ENCODE data around the gene ARHGAP23. TPM values are rescaled to one million over a fixed set of nuclear protein-coding genes. Genes with fewer than 3 reads are reported as not detected.
"Not testable (repeated sequence)": the region's sequence is repeated elsewhere in the genome, so short reads cannot be mapped to it uniquely, and the experiment has no call there.

The ARHGAP23 gene
- total RNA-seq, 4 donors from 2014 or later, result 13.0 to 40.8 (median 24.6) TPM

DNA sequence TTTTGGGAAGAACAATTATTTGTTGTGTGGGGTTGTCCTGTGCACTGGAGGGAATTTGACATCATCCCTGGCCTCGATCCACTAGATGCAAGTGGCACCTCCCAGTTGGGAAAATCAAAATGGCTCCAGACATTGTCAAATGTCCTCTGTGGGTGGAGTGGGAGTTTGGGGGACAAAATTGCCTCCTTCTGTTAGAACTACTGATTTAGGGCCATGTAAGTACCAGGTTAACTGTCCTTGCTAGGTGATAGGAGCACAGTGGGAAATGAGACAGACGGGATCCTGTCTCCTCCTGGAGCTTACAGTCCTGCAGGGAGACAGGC, 56.8 kb downstream of the ARHGAP23 start:
- no peaks in the 10 kb centered on the region for H3K9me3 ChIP-seq
- peaks cover 0 to 6% of the 10 kb centered on the region in 2 donors for H3K36me3 ChIP-seq
- H3K4me3 ChIP-seq (replicated peaks in 1 of 3), result no peak overlapping the region
- H3K27ac ChIP-seq, result no peak overlapping the region
- no peak for DNase-seq
- 45 to 52% methylated on average over 2 of the region's 2 CpGs for WGBS, 2 donors
- no peak for TF ChIP-seq POLR2A (IDR thresholded peaks at IDR 0.05)
- TF ChIP-seq, protein P1, sequence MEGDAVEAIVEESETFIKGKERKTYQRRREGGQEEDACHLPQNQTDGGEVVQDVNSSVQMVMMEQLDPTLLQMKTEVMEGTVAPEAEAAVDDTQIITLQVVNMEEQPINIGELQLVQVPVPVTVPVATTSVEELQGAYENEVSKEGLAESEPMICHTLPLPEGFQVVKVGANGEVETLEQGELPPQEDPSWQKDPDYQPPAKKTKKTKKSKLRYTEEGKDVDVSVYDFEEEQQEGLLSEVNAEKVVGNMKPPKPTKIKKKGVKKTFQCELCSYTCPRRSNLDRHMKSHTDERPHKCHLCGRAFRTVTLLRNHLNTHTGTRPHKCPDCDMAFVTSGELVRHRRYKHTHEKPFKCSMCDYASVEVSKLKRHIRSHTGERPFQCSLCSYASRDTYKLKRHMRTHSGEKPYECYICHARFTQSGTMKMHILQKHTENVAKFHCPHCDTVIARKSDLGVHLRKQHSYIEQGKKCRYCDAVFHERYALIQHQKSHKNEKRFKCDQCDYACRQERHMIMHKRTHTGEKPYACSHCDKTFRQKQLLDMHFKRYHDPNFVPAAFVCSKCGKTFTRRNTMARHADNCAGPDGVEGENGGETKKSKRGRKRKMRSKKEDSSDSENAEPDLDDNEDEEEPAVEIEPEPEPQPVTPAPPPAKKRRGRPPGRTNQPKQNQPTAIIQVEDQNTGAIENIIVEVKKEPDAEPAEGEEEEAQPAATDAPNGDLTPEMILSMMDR (IDR thresholded peaks at IDR 0.05), result no peak
- H3K27me3 ChIP-seq, result no peaks in the 10 kb centered on the region
- intact Hi-C loops (cut with DNase I), result loop anchor here (5.0 kb wide), 1 partner anchor 43 kb away; no protein-coding TSS in a partner anchor
- H3K4me1 ChIP-seq, result peaks cover 0 to 3% of the 10 kb centered on the region in 2 donors

DNA sequence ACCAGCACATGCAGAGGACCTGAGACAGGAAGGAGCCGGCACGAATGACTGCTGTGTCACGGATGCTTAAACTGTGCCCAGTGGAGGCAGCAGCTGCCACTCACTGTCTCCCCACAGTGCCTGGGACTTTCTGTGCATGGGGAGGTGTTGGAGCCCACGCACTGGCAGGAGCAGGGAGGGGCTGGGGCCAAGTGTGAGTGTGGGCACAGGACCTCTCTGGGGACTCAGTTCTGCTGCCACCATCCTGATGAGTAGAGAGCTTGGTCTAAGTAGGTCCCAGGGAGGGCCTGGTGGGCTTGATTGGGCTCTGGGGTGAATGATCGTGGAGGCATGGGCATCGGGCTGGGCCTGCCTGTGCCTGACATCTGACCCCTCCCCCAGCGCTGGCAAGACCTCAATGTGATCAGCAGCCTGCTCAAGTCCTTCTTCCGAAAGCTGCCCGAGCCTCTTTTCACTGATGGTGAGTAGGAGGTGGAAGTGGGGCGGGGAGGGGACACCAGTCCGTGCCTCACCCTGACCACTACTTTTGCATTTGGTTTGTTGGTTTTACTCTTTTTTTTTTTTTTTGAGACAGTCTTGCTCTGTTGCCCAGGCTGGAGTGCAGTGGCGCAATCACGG, 57.5 kb downstream of the ARHGAP23 start:
- not testable (repeated sequence) for H3K27ac ChIP-seq; H3K27me3 ChIP-seq; H3K9me3 ChIP-seq; H3K4me3 ChIP-seq (replicated peaks in 1 of 3); H3K4me1 ChIP-seq; DNase-seq; H3K36me3 ChIP-seq
- intact Hi-C loops (cut with DNase I), result loop anchor here (5.0 kb wide), 1 partner anchor 43 kb away; no protein-coding TSS in a partner anchor
- 85 to 86% methylated on average over 12 of the region's 13 CpGs for WGBS, 2 donors

DNA sequence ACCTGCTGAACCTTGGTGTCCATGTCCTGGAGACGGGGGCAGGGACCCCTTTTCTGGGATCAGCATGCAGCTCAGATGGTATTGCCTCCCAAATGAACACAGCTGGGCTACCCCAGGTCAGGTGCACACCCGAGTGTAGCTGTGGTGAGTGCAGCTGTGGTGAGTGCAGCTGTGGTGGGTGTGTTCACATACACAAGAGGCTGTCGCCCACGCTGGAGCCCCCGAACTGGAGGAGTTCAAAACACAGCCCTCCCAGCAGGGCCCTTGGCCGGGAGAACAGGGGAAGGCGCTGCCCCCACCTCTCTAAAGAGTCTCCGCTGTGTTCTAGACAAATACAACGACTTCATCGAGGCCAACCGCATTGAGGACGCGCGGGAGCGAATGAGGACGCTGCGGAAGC, 61.5 kb downstream of the ARHGAP23 start:
- H3K27me3 ChIP-seq; DNase-seq; H3K4me1 ChIP-seq; H3K4me3 ChIP-seq (replicated peaks in 1 of 3); H3K27ac ChIP-seq; H3K9me3 ChIP-seq; H3K36me3 ChIP-seq: not testable (repeated sequence)
- intact Hi-C loops (cut with DNase I), result loop anchor here (5.0 kb wide), 2 partner anchors 47 to 178 kb away; no protein-coding TSS in a partner anchor
- 84 to 87% methylated on average over 16 to 17 of the region's 17 CpGs for WGBS, 2 donors

DNA sequence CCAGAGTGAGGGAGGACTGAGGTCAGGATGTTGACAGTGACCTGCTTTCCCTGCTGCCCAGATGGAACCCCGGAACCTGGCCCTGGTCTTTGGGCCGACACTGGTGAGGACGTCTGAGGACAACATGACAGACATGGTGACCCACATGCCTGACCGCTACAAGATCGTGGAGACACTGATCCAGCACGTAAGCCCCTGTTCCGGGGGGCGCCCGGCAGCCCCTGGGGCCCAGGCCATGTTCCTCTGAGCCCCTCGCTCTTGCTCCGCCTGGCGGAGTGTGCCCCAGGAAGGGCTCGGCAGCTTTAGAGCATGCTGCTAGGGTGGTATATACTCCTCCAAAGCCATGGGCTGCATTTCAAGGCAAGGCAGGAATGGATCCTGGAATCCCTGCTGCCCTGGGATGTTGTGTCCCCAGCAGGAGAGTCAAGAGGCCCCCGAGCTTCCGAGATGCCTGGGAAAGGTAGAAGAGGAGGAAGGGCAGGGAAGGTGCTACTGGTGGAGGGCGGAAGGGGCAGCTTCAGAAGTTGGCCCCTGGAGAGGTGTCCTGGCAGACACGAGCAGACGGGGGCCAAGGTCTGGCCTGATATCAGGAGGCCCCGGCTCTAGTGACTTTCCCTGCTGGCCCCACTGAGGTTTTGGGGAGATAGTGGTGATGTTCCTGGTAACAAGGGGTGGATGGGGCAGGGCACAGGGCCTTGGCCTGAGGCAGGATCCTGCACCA, 63.2 kb downstream of the ARHGAP23 start:
- not testable (repeated sequence) for H3K36me3 ChIP-seq; H3K27me3 ChIP-seq; H3K27ac ChIP-seq; H3K4me1 ChIP-seq; DNase-seq; H3K9me3 ChIP-seq; H3K4me3 ChIP-seq (replicated peaks in 1 of 3)
- 88 to 94% methylated on average over 10 to 12 of the region's 19 CpGs for WGBS, 2 donors
- intact Hi-C loops (cut with DNase I), result loop anchor here (5.0 kb wide), 1 partner anchor 176 kb away; no protein-coding TSS in a partner anchor

DNA sequence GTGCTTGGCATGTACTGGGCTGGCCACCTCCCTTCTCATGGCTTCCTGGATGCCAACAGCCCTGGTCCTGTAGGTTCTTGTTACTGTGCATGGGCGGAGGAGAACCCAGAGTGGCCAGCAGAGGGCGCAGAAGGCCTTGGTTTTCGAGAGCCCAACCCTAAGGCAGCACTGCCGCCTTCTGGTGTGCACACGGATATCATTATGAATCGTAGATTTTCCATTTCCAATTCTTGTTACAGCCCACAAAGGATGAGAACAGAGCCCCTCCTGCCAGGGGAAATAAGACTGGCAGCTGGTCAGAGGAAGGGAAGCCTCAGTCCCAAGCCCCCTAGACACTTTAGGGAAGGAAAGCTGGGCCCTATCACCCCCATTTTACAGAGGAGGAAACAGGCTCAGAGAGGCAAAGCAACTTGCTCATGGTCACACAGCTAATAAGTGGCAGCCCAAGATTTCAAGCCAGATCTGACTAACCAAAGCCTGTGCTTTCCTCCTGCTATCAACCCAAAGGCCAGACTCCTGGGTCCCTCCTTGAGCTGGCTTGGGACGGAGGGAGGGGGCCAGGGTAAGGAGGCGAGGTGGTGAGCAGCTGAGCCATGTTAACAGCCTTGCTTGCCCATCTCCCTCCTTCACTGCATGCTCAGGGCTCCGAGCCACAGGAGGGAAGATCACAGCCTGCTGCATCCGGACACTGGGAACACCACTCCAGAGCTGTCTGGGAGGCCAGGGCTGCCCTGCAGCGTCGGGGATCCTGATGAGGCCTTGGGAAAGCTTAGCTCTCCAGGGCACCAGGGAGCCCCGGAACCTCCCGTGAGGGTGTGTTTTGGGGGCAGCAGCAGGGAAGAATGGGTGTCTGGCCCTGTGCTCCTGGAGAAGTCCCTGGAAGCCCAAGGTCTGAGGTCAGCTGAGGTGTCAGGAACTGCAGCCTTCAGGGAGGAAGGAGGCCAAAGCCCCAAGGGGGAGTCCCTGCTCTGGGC, 64.1 kb downstream of the ARHGAP23 start:
- H3K4me1 ChIP-seq; H3K9me3 ChIP-seq; H3K27ac ChIP-seq; H3K36me3 ChIP-seq; H3K4me3 ChIP-seq (replicated peaks in 1 of 3); H3K27me3 ChIP-seq: not testable (repeated sequence)
- intact Hi-C loops (cut with DNase I), result loop anchor here (5.0 kb wide), 1 partner anchor 175 kb away; no protein-coding TSS in a partner anchor
- WGBS, 2 donors, result 54 to 72% methylated on average over 10 to 13 of the region's 14 CpGs
- TF ChIP-seq, protein P1 (IDR thresholded peaks at IDR 0.05), result peak; percentile 17 to 74 (median 38)
- peak; percentile 92 to 95 for DNase-seq

DNA sequence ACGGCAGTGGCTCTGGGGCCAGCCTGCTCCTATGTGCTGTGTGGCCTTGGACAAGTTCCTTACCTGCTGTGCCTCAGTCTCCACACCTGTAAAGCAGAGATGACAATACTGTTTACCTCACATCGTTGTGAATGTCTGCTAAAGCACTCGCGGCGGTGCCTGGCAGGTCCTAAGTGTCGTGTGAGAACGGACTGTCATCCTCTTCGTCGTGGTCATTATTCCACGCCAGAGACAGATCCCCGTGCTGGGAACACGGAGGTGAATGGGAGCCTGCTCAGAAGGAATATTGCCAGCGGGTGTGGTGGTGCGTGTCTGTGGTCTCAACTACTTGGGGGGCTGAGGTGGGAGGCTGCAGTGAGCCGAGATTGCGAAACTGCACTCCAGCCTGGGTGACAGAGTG, 65.9 kb downstream of the ARHGAP23 start:
- intact Hi-C loops (cut with DNase I), result loop anchor here (5.0 kb wide), 1 partner anchor 173 kb away; no protein-coding TSS in a partner anchor
- H3K36me3 ChIP-seq, result not testable (repeated sequence)

DNA sequence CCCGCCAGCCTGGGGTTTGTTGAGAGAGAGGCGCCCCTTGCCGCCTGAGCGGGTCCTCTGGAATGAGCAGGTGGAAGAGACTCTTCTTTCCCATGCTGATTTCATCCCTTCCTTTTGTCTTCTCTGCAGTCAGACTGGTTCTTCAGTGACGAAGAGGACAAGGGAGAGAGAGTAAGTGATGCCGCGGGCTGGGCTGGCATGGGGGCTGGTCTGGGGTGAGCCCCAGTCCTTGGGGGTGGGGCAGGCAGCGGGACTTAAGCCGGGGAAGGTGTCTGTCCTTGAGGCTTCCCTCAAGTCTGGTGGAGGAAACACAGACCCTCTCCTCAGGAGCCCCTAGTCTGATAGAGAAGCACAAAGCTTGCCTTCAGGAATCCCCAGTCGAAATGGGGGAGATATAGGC, 69.4 kb downstream of the ARHGAP23 start:
- H3K9me3 ChIP-seq; DNase-seq; H3K27ac ChIP-seq; H3K27me3 ChIP-seq; H3K4me1 ChIP-seq; H3K36me3 ChIP-seq; intact Hi-C loops (cut with DNase I); H3K4me3 ChIP-seq (replicated peaks in 1 of 3): not testable (repeated sequence)
- 94% methylated on average over 10 of the region's 10 CpGs for WGBS, 2 donors

More for the DNA sequence above, 65.9 kb downstream of the ARHGAP23 start:
- not testable (repeated sequence) for H3K4me3 ChIP-seq (replicated peaks in 1 of 3); H3K9me3 ChIP-seq; H3K27ac ChIP-seq; DNase-seq; H3K27me3 ChIP-seq; H3K4me1 ChIP-seq
- WGBS, 2 donors, result 94 to 95% methylated on average over 16 of the region's 16 CpGs

All from thyroid gland (tissue), 4 donors.